IPS-11a (cell line): Measurements from ENCODE around the gene CNKSR2.
"Not testable (repeated sequence)": the region's sequence is repeated elsewhere in the genome, so short reads cannot be mapped to it uniquely, and the experiment has no call there.

ENCODE experiments used
- H3K4me3 ChIP-seq: one replicate; pipeline ENCODE4 v1.5.1; 2013; ENCODE audit warnings: low read depth, low read length, control low read depth

CNKSR2 gene

DNA sequence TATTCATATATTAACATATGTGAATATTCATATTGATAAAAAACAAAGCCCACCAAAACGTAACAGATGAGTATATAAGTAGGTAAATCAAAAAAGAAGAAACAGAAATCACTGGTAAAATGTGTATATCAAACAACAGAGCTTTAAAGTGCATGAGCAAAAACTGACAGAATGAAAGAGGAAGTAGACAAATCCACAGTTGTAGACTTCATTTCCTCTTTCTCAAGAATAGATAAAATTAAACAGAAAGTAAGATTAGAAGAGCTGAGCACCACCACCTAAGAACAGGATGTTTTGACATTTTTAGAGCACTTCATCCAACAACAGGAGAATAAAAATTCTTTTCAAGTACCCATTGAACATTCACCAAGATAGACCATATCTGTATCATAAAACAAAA is 64.6 kb downstream of the CNKSR2 start:
- H3K4me3 ChIP-seq: no peak overlapping the region

DNA sequence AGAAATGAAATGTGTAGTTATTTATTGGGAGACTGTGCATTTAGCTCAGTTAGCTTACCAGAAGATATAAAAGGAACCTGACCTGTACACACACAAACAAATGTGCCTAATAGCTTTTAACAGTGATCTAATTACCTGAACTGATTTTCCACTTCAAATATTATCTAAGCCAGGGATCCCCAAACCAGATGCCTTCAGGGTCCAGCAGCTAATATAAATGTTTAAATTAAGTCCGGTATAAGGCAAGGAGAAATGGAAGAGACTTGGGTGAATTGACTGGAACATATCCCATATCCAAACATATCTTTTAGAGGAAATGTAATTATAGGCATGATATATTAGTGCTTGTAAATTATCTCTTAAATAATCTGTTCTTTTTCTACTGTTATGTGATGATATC is 66.7 kb downstream of the CNKSR2 start:
- no peak overlapping the region for H3K4me3 ChIP-seq

DNA sequence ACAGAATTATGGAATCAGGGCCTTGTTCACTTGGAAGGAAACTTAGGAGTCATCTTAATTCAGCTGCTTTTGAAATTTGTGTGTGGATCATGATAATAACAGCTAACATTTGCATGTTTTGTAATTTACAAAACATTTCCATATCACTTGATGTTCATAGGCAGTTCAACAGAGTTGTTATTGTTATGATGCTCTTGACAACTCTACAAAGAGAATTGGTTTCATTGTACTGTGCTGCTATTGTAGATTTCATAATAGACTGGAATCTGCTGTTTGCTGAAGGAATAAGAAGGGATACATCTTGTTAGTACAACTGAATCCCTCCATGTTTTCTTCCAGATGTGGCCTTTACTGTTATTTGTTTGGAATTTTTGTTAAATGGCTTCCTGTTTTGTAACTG is 83.5 kb downstream of the CNKSR2 start:
- H3K4me3 ChIP-seq: no peak overlapping the region

DNA sequence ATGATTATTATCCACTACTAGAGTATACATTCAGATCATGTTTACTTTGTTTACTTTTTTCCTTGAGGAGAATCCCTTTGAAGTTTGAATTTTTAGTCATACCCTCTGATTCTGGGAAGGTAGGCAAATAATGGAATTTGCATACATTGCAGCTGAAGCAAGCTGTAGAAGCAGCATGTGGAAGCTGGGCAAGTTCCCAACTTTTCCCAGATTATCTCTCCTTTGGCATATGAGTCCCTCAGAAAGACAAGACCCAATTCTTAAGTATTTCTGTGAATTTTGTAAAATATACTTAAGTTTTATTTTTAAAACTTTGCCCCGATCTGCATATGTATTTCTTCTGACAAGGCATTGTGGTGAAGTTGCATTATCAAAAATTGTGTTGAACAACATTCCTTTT is 94.9 kb downstream of the CNKSR2 start:
- no peak overlapping the region for H3K4me3 ChIP-seq

DNA sequence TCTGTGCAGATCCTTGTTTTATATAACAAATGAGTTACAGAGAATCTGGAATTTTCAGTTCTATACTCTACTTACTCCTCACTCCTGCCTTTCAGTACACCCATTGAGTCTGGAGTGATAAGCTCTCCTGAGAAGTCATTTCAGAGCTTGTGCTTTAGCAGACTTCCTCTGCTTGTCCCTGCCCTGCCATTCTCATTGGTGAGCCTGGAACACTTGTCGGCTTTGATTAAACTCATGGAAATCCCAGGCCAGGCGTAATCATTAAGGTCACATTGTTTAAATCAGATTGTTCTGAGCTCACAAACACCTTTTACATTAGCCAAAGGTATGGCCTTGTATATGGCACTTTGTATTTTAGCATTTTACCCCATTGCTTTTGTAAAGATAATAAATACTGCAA is 102.7 kb downstream of the CNKSR2 start:
- H3K4me3 ChIP-seq: no peak overlapping the region

DNA sequence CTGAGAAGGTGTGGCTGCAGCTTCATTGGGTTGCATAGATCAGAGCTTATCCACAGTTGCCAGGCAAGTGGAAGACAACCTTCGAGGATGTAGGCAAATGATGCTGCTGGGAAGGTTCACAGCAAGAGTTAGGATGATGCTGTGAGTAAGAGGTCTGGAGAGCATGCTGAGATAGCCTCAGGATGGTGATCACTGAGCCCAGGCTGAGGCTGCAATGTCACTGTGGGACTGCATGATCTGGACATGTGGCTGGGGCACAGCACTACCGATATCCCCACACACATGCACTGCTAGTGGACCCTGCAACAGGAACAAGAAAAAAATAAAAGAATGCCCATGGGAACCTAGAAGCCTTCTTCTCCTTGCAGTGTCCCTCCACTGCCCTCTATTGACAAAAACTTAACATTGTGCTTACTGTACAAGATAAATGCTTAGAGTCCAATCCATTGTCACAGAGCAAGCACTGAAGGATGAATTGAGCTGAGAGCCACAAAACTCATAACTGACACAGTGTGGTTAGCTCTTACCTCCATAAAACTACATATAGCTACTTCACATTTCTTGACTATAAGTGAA is 105.6 kb downstream of the CNKSR2 start:
- no peak overlapping the region for H3K4me3 ChIP-seq

DNA sequence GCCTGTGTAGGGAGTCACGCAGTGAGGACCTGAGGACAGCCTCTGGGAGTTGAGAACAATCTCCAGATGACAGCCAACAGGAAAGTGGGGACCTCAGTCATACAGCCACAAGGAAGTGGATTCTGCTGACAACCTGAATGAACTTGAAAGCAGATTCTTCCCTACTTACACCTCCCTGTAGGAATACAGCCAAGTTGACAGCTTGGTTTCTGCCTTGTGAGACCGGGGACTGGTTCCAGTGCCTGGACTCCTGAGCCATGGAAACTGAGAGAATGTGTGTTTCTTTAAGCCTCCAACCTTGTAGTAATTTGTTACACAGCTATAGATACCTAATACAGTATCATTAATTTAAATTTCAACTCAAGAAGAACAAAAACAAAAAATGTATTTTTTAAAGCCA is 107.5 kb downstream of the CNKSR2 start:
- H3K4me3 ChIP-seq: no peak overlapping the region

DNA sequence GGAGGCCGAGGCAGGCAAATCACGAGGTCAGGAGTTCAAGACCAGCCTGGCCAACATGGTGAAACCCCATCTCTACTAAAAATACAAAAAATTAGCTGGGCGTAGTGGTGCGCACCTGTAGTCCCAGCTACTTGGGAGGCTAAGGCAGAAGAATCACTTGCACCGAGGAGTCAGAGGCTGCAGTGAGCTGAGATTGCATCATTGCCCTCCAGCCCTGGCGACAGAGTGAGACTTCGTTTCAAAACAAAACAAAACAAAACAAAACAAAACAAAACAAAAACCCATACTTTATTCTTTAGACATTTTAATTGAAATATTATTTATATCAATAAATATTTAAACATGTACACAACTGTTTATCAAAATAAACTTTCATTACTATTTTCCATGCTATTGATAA is 109.8 kb downstream of the CNKSR2 start:
- H3K4me3 ChIP-seq: not testable (repeated sequence)

DNA sequence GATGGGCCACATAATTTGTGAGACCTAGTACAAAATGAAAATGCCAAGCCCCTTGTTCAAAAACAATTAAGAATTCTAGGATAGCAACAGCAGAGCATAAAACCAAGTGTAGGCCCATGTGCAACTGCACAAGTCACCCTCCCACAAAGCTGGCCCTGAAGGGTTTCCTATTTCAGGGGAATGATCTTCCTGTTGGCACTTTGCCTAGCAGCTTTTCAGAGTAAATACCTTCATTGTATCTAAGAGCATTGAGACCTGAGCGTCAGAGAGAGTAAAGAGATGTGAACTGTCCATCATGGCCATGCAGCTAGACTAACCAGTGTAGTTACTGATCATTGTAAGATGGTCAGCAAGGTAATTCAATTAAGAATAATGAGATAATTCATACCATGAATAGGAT is 113.6 kb downstream of the CNKSR2 start:
- H3K4me3 ChIP-seq: no peak overlapping the region

DNA sequence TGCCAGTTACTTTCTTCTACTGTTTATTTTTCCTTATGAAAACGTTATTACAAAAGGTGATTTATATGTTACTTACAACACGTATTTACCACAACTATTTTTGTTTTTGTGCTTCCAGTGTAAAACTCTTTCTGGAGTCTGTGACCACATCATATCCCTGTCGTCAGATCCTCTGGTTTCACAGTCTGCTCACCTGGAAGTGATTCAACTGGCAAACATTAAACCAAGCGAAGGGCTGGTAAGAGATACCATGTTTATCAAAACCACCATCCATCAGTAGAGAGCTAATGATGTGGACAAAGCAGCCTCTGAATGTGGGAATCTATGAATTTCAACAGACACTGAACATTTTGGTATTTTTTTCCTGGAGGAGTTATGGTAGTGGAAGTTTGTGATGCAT is 116.1 kb downstream of the CNKSR2 start:
- H3K4me3 ChIP-seq: no peak overlapping the region

DNA sequence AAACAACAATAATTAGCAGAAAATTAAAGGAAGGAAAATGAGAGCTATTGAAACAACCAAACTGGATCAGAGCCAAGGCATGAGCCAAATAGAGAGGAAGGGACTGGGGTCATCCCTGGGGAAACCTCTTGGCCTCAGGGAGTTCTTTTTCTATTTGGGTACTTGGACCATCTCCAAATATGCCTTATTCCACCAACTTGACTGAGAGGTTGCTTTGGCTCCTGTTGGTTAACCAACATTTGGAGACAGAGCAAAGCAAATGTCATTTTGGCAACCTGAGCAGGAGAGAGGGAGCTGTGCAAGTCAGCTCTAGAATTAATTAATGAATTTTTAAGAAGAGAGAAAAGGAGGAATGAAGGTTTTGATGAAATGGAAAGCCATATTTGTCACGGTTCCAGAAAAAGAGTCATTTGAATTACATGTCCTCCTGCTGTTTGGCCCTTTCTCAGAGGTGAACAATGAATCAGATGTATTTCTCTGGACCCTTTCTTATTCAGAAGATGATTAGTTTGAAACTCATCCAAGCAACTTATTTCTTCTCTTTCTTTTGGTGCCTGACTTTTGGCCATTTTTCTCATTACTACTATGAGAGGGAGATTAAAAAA is 119.1 kb downstream of the CNKSR2 start:
- H3K4me3 ChIP-seq: no peak overlapping the region

DNA sequence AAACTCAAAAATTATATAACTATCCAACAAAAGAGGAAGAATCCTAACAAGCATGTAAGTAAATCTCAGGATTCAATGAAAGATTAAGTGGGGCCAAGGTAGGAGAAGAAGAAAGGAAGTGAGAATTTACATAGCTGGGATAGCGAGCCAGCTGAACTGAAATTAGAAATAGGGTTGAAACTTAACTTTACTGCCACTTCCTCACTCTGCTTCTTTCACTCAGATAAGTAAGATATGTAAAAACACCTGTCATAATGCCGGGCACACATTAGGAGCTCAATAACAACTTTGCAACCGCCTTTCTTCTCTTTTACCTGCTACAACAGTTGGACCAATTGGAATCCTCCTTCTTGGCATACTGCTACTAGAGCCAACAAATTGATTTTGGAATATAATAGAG is 129.4 kb downstream of the CNKSR2 start:
- no peak overlapping the region for H3K4me3 ChIP-seq

DNA sequence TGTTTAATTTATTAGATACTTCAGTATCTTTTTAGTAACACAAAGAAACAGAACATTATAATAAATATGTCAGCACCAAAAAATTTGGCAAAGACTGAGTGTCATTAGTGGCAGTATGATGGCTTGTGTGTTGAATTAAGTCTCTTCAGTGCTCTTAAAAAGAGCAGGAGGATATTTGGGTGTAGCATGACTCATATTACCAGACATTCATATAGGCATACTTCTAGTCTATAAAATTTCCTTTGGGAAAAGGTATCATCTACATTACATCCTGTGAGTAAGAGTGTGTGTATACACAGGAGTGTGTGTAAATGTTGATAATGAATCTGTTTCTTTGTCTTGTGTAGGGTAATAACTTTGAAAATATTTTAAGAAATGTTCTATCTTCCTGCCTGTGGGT is 135.7 kb downstream of the CNKSR2 start:
- H3K4me3 ChIP-seq: no peak overlapping the region

DNA sequence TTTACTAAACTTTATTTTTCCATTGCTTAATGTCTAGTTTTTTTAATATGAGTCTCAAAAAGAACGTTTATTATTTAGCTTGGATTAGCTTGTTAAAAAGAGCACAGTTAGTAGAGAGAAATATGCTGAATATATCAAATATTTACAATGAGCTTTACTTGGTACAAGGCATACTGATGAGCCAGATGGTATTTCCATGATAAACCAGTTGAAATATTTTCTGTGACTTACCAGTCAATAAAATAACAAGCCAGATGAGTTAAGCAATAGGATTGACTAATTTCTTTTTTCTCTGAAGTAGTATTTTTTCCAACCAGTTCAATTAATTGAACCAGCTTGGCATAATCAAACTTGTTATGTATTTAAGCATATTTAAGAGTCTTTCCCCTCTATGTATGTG is 149.8 kb downstream of the CNKSR2 start:
- no peak overlapping the region for H3K4me3 ChIP-seq

DNA sequence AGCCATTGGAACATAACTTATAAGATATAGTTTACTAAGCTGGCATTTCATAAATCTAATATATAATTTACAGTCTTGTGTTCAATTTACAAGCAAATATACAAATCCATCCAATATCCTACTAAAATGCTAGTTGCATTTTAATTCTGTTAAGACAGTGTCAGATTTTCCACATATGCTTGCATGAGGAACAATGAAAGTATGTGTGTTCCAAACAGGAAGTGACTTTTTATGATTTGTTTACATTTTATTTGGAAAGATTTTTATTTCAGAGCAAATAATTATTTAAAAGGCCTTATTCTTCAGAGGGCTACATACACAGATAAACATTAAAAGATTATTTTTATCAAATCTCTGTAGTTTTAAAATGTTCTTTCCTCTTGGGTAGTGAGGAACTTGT is 153.9 kb downstream of the CNKSR2 start:
- no peak overlapping the region for H3K4me3 ChIP-seq

DNA sequence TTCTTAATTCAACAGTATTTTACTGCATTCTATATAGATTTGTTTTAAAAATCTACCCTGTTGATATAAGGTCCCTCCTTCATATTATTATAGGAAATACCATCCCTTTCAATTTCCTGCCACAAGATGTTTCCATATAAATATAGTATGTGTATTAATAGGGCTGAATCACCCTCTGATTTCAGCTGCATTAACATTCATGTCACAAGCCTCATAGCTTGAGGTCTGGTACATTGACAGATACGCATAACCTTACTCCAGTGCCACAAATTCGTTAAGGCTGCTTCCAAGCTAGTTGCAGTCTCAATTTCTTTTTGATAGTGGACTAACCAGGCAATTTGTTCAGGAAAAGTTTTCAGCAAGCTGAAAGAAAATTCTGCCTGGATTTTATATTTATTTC is 155.6 kb downstream of the CNKSR2 start:
- no peak overlapping the region for H3K4me3 ChIP-seq

DNA sequence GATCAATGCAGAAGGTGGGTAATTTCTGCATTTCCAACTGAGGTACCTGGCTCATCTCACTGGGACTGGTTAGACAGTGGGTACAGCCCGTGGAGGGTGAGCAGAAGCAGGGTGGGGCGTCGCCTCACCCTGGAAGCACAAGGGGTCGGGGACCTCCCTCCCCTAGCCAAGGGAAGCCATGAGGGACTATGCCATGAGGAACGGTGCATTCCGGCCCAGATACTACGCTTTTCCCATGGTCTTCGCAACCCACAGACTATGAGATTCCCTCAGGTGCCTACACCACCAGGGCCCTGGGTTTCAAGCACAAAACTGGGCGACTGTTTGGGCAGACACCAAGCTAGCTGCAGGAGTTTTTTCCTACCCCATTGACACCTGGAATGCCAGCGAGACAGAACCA is 170.4 kb downstream of the CNKSR2 start:
- not testable (repeated sequence) for H3K4me3 ChIP-seq

DNA sequence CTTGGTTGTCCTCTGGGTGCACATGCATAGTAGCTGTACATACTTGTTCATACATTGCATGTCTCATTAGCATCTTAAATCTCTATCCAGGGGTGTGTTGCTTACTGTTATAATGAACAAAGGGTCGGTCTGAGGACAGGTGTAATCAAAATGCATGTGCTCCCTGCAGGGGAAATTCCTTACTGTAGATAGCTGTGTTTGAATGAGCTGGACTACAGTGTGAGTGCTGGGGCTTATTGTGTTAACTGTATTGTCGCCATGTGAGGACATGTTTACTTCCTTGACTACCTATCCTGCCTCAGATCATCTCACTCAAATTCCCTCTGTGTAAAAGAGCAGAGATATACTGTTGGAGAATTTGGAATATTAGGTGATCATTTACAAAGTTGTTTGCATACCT is 185.2 kb downstream of the CNKSR2 start:
- no peak overlapping the region for H3K4me3 ChIP-seq

DNA sequence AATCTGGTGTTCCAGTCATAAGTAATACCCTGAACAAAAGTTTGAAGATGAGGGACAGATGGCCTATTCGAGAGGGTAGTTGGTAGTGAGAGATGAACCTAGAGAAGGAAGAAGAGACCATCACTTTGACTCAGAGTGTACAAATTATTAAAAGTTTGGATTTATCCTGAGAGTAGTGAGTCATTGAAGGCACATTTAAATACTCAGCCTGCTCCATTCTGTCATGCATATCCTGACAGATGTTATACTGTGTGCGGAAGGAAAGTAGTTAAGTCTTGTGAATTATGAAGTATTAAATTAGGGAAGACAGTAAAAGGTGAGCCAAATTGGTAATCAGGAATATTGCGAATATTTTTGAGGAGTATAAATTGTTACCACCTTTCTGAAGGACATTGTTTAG is 190.8 kb downstream of the CNKSR2 start:
- no peak overlapping the region for H3K4me3 ChIP-seq

DNA sequence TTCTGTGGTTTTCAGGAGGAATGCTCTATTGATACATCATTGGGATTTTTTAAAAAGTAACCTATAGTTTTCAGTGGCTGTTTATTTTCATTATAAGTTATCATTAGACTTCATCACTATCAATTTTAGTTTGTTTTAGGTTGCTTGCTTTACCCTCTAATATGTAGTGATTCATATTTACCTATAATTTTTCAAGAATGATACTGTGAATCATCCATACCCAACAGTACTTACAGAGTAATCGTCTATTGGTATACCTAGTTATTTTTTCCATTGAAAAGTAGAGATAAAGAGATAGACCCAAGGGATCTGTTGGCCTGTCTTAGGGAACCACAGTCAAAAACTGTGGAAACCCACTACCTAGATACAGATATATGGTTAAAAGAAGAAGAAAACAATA is 200.6 kb downstream of the CNKSR2 start:
- H3K4me3 ChIP-seq: no peak overlapping the region

DNA sequence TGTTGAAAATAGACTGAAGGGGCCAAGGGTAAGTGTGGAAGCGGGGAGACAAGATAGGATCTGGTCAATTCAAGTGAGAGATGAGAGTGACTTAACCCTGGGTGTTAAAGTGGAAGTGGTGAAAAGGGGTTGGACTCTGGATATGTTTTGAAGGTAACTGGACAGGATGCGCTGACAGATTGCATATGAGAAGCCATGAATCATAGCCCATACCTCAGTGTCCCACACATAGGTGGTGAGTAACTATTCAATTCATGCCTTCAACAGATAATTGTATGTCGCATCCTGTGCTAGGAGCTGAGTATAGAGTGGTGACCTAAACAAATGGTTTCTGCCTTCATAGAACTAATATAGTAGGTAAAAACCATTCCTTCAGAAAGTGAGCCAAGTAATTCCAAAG is 207.3 kb downstream of the CNKSR2 start:
- H3K4me3 ChIP-seq: no peak overlapping the region

DNA sequence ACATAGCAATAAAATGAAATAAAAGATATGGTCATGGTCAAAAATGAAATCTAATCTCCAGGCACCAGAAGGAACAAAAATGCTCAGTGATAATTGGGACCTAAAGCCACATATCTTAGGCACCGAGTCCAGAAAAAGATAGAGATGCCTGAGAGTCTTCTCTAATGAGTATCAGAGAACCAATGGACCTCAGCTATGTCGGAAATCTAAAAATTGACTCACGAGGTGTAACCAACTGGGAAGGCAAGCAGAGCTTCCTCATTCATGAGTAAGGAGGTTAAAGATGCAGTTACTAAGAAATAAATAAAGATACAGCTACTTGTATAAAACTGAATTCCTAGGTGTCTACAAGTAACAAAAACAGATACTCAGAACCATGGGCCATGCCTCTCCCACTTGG is 211.8 kb downstream of the CNKSR2 start:
- H3K4me3 ChIP-seq: no peak overlapping the region

DNA sequence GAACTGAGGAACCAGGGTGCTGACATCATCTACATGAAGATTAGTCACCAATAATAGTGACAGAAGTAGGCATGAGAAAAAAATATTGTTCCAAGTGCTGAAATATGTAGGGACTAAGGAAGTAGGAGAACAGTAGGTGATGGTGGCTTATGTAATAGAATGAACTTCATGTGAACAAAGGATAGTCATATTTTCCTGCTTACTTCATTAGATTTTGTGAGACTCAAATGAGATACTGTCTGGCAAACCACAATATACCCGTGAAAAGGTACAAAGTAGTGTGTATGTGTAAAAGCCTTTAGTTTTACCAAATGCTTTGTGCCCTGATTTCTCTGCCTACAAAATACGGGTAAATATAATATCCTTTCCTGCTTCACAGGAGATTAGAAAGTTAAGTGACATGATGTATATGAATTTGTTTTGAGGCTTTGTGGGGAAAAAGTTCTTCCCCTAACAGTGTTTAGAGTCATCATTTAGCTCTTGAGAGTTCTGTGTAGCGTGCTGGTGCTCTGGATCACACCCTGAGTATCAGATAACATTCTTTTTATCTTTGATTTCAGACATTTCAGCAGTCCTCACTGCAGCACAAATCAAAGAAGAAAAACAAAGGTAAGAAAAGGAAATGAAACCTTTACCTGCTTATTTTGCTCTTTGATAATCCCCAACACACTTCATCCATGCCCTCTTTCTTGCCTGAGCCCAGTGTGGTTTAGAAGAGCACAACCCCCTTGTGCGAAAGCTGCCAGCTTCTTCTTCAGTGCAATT is 216.0 kb downstream of the CNKSR2 start:
- H3K4me3 ChIP-seq: no peak overlapping the region
